Coronary artery (tissue), 2 donors: ENCODE measurements around the gene PRKCE.

Experiments
- DNase-seq: peaks from one replicate; pipeline ENCODE4 v3.0.0-alpha.2; 2017; ENCODE audit warnings: low spot score
- H3K27ac ChIP-seq, 2 donors: fragments of 200-600 bp; sonication (generic); one replicate each; pipeline ENCODE4 v1.5.1; 2016 to 2019
- H3K4me3 ChIP-seq: fragments of 200-600 bp; sonication (generic); 2 replicates; pipeline ENCODE4 v1.5.1; 2016; ENCODE audit warnings: mild to moderate bottlenecking, moderate library complexity
- TF ChIP-seq, protein P1 (sequence below): fragments of 200-600 bp; sonication (generic); IDR thresholded peaks from one replicate; pipeline ENCODE4 v1.5.1; 2019; ENCODE audit warnings: antibody characterized with exemption

Gene PRKCE

DNA sequence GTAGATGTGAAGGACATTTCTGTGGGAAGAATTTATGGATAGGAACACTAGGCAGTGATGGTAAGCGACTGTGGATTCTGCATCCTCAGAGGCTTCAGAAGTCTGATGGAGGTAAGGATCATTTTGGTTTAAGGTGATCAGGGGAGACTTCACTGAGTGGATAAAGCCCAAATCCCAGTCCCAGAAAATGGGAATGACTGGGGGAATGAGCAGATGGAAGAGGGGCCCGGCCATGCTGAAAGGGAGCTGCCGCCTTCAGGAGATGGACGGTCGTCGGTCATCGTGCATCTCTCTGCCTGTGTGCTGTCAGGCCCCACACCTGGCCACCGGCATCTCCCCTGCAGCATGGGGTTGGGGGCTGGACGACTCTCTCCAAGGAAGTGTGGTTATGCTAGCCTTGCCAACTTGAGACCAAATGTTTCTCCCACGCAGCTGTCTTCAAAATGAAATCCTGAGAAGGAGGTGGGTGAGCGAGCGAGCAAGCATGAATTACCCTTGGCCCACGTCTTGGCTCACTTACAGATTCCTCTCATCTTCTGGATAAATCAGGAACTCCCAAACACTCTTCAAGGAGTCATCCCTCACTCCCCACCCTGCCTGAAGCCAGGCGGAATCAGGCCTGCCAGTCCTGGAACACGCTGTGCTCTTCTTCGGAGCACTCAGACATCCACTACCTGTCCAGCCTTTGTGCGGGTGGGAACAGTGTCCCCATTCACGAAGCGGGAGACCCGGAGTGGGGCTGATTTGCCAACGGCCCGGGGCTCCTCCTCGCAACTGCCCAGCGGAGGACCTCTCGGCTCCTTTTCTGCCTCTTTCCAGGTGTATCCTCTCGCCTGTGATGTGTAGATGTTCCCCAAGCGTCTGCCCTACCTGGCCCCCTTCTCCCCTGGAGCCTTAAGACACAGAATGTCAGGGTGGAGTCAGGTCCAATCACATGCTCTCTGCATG is 85.6 kb downstream of the PRKCE start:
- no peak overlapping the region for H3K4me3 ChIP-seq
- DNase-seq = no peak
- TF ChIP-seq, protein P1, sequence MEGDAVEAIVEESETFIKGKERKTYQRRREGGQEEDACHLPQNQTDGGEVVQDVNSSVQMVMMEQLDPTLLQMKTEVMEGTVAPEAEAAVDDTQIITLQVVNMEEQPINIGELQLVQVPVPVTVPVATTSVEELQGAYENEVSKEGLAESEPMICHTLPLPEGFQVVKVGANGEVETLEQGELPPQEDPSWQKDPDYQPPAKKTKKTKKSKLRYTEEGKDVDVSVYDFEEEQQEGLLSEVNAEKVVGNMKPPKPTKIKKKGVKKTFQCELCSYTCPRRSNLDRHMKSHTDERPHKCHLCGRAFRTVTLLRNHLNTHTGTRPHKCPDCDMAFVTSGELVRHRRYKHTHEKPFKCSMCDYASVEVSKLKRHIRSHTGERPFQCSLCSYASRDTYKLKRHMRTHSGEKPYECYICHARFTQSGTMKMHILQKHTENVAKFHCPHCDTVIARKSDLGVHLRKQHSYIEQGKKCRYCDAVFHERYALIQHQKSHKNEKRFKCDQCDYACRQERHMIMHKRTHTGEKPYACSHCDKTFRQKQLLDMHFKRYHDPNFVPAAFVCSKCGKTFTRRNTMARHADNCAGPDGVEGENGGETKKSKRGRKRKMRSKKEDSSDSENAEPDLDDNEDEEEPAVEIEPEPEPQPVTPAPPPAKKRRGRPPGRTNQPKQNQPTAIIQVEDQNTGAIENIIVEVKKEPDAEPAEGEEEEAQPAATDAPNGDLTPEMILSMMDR = no peak
- H3K27ac ChIP-seq = no peak overlapping the region

DNA sequence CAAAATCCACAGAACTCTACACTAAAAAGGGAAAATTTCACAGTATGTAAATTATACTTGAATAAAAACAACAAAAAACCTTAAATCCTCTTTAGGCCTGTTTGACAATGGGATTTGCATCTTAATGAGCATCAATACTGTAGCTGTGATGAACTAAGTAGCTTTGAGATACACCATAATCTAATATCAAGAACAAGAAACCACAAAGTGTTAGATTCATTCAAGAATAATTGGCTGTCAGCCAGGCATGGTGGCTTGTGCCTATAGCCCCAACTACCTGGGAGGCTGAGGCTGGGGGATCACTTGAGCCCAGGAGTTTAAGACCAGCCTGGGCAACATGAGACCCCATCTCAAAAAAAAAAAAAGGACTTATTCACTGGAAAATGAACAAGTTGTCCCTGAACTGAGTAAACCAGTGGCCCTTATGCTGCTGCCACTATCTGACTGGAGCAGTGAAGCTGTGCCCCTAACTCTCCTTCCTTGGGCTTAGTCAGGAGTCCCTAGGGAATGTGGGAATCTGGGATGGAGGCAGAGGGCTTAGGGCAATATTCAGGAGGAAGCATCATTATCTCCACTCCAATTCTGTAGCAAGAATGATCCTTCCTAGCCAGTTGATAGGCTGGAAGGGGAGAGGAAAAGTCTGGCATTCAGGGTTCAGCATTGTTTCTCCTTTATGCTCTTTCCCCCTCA is 88.5 kb downstream of the PRKCE start:
- Histone ChIP-seq H3K27ac (no peak overlapping the region), H3K4me3 (no peak overlapping the region)
- no peak for DNase-seq
- TF ChIP-seq, protein P1 = no peak

DNA sequence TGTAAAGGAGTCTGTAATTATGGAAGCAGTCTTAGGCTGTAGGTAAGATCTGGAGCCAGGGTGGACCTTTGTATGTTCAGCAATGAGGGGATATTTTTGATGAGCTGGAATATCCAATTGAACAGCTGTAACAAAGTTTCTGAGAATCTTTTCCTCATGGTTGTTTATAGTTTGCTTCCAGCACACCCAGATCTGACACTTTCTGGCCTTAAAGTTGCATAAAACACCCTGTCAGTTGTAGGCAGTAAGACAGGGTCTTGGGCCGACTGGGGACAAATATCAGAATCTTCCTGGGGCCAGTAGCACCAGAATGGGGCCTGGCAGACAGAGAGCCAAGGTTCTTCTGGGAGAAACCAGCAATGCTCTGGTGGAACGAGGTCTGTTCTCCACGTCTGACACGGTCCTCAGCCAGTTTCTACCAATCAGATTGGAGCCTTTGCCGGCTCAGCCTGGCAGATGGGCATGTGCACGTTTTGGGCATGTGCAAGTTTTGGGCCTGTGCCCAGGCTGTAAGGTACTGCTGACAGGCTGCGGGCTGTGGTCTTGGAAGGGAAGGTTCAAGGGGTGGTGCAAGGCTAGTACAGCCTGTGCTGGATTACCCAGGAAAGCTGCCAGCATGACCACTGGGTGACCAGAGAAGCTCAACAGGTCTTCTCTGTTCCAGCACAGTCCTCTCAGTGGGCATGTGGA is 89.8 kb downstream of the PRKCE start:
- no peak for DNase-seq
- H3K27ac ChIP-seq = no peak overlapping the region
- TF ChIP-seq, protein P1 = no peak
- H3K4me3 ChIP-seq = no peak overlapping the region

DNA sequence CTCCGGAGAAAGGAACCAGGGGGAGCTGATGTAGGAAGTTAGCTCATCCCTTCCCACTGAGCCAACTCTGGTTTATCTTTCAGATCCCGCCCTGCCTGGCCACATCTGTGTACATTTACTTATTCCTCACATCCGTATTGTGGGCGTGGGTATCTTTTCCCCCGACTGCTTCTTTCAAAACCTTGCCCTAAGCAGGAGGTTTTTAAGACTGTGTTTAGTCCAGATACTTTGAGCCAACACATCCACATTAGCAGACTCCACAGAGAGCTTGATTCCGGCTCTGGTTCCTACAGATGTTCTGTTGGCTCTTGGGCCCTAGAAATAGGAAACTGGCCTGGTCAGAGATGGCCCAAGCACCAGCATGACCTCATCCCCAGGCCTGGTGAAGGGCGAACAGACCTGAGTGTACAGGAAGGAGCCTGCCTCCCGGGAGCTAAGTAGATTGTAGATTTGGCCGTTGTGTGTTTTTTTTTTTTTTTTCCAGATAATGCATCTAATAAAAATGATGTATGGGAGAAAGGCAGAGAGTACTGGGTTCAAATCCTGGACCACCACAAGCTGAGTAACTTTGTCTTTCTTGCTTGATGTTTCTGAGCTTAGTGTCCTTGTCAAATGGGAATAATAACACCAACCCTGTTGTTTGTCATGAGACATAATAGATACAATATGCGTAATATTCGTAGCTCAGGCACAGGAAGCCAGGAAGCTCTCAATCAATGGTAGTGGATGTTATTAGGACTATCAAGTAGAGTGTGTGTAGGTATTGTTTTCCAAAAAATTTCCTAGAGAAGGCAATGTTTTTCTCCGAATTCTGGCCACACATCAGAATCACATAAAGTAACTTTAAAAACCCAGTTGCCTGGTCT is 92.3 kb downstream of the PRKCE start:
- DNase-seq = no peak
- no peak overlapping the region for H3K4me3 ChIP-seq
- TF ChIP-seq, protein P1 = no peak
- peak overlapping the region in 1 of 2 donors; percentile 54 for H3K27ac ChIP-seq

DNA sequence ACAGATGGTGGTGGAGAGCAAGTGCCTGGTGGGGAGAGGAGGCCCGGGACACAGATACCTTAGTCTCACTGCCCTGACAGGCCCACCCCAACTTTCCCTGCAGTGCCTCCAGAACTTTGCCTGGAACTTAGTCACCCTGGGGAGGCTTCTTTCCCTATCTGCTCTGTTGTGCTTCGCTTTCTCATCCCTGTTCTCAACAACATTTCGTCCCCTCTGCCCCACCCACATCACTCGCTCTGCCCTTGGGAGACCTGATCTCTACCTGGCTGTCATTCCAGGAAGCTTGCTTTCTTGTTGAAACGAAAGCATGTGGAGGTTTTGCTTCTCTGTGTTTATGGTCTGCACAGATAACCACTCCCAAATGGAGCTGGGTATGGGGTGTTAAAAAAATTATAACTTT is 93.8 kb downstream of the PRKCE start:
- no peak for DNase-seq
- Histone ChIP-seq H3K4me3 (no peak overlapping the region), H3K27ac (no peak overlapping the region)
- TF ChIP-seq, protein P1 = no peak

DNA sequence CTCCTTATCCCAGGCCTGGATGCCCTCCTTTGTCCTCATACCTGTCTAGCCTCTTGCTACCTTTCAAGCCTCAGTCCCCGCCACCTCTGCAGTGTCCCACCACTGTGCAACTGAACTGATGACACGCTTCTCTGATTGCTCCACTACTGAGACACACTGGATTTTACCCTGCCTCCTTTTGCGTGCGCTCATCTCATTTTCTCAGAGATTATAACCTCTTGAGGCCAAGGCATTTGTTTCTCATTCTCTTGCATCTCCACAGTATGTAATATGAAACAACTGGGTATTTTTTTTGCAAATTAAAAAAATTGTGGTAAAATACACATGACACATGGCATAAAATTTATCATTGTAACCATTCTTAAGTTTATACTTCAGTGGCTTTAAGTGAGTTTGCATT is 95.4 kb downstream of the PRKCE start:
- no peak overlapping the region for H3K4me3 ChIP-seq
- DNase-seq = no peak
- TF ChIP-seq, protein P1 = no peak

More for the DNA sequence above, 95.4 kb downstream of the PRKCE start:
- no peak overlapping the region for H3K27ac ChIP-seq
